Measurements from ENCODE around the gene CCT5. TPM values are rescaled to one million over a fixed set of nuclear protein-coding genes. Genes with fewer than 3 reads are reported as not detected.
A peak's percentile ranks its signal among the peaks of the same experiment; 100 is the strongest.
"Not testable (repeated sequence)": the region's sequence is repeated elsewhere in the genome, so short reads cannot be mapped to it uniquely, and the experiment has no call there.

Gene CCT5
- total RNA-seq, 5 donors from 2014 or later (not counting 1 experiment from before 2014, with no cell fraction given) = 63.3 to 111 (median 105) TPM

DNA sequence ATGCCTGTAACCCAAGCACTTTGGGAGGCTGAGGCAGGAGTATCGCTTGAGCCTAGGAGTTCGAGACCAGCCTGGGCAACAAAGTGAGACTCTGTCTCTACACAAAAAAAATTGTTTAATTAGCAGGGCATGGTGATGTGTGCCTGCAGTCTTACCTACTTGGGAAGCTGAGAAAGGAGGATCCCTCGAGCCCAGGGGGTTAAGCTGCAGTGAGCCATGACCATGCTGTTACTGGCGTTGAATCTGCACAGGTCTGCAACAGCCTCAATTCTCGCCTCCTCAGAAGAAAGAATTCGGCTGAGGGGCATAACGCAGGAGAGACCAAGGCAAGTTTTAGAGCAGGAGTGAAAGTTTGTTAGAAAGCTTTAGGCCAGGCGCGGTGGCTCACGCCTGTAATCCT, 18.0 kb downstream of the CCT5 start:
- no peak overlapping the region for H3K27ac Mint-ChIP-seq
- H3K4me3 ChIP-seq (ENCODE audit: control insufficient read depth in 1 of 2, extremely low read depth in 1 of 2, low read length in 1 of 2) = no peak overlapping the region
- ATAC-seq (replicated peaks in 1 of 4) (no peak), DNase-seq (no peak)
- peaks cover 0 to 10% (median 7%) of the 10 kb centered on the region in 3 donors for H3K4me1 Mint-ChIP-seq
- POLR2A ChIA-PET = interaction anchor here in 1 of 2 donors (0.5 kb wide), 1 partner anchor 133 kb away, joined by 4 read pairs; no protein-coding TSS in a partner anchor
- H3K27me3 Mint-ChIP-seq = peaks cover 0 to 4% of the 10 kb centered on the region in 2 donors
- no peaks in the 10 kb centered on the region for H3K9me3 ChIP-seq
- peaks cover 2 to 32% of the 10 kb centered on the region in 2 donors for H3K36me3 ChIP-seq (ENCODE audit: control insufficient read depth in 2 of 2, extremely low read depth in 1 of 2, insufficient read depth in 1 of 2, low read length in 1 of 2)
- CTCF ChIA-PET = no interaction called here
- H3K27ac ChIP-seq (ENCODE audit: low read length) = no peak overlapping the region
- H3K4me1 ChIP-seq (ENCODE audit: control insufficient read depth in 1 of 2, extremely low read depth in 1 of 2, insufficient read depth in 2 of 2, low read length in 2 of 2) = no peaks in the 10 kb centered on the region
- H3K4me3 Mint-ChIP-seq = no peak overlapping the region
- peaks cover 0 to 4% (median 0%) of the 10 kb centered on the region in 3 donors for H3K9me3 Mint-ChIP-seq
- 90% methylated on average over 7 of the region's 10 CpGs for WGBS (ENCODE audit: insufficient coverage)
- peaks cover 0 to 14% of the 10 kb centered on the region in 2 experiments for H3K27me3 ChIP-seq (replicated peaks in 1 of 2; ENCODE audit: control insufficient read depth in 2 of 2, extremely low read depth in 1 of 2, insufficient read depth in 2 of 2, low read length in 1 of 2)
- peaks cover 25% of the 10 kb centered on the region for H3K36me3 Mint-ChIP-seq

DNA sequence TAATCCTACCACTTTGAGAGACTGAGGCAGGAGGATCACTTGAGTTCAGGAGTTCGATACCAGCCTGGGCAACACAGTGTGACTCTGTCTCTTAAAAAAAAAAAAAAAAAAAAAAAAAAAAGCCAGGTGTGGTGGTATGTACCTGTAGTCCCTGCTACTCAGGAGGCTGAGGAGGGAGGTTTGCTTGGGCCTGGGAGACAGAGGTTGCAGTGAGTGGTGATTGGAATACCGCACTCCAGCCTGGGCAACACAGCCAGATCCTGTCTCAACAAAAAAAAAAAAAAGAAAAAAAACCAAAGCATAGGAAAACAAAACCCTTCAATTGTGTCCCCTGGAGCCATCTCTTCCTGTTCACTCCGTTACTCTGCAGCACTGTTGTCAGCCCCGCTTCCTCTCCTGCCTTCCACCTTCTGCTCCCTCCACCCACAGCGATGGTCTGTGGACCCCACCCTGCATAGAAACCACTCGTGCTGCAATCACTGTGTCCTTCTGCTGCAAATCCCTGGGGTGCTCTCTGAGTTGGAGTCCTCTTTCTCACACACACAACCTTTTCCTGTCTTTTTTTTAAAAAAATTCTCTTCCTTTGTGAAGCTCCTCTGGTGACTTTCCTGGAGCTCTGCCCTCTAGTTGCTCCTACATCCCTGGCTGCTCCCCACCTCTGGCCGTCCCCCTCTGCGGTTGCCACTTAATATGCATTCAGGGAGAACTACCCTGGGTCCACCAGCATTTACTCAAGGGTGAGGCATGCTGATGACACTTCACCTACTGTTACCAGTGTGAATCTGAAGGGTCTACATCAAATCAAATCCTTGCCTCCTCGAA, 22.2 kb downstream of the CCT5 start:
- H3K36me3 Mint-ChIP-seq = no peaks in the 10 kb centered on the region
- peaks cover 0 to 3% of the 10 kb centered on the region in 2 experiments for H3K4me1 ChIP-seq (ENCODE audit: control insufficient read depth in 1 of 2, extremely low read depth in 1 of 2, insufficient read depth in 2 of 2, low read length in 2 of 2)

DNA sequence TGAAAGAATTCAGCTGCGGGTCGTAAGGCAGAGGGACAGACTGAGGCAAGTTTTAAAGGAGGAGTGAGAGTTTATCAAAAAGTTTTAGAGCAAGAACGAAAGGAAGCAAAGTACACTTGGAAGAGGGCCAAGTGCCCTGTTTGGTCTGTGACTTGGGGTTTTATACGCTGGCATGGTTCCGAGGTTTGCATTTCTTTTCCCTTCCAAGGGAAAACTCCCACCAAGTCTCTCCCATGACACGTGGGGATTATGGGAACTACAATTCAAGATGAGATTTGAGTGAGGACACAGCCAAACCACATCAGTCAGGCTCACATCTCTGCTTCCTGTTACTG, 22.8 kb downstream of the CCT5 start:
- H3K27ac Mint-ChIP-seq; H3K4me3 ChIP-seq (ENCODE audit: control insufficient read depth in 1 of 2, extremely low read depth in 1 of 2, low read length in 1 of 2); H3K9me3 ChIP-seq; H3K36me3 Mint-ChIP-seq; H3K27me3 Mint-ChIP-seq; H3K4me3 Mint-ChIP-seq; CTCF ChIA-PET; H3K9me3 Mint-ChIP-seq; ATAC-seq (replicated peaks in 1 of 4); H3K36me3 ChIP-seq (ENCODE audit: control insufficient read depth in 2 of 2, extremely low read depth in 1 of 2, insufficient read depth in 1 of 2, low read length in 1 of 2); POLR2A ChIA-PET; H3K27ac ChIP-seq (ENCODE audit: low read length); DNase-seq; H3K4me1 ChIP-seq (ENCODE audit: control insufficient read depth in 1 of 2, extremely low read depth in 1 of 2, insufficient read depth in 2 of 2, low read length in 2 of 2): not testable (repeated sequence)
- WGBS (ENCODE audit: insufficient coverage) = no CpG with 5 or more reads among the region's 6 CpGs
- H3K4me1 Mint-ChIP-seq = peaks cover 17 to 21% (median 18%) of the 10 kb centered on the region in 3 donors
- peaks cover 0 to 25% of the 10 kb centered on the region in 2 experiments for H3K27me3 ChIP-seq (replicated peaks in 1 of 2; ENCODE audit: control insufficient read depth in 2 of 2, extremely low read depth in 1 of 2, insufficient read depth in 2 of 2, low read length in 1 of 2)

More for the DNA sequence above, 22.2 kb downstream of the CCT5 start:
- 77% methylated on average over 7 of the region's 9 CpGs for WGBS (ENCODE audit: insufficient coverage)
- peaks cover 0 to 4% (median 0%) of the 10 kb centered on the region in 3 donors for H3K9me3 Mint-ChIP-seq
- peaks cover 0 to 25% of the 10 kb centered on the region in 2 experiments for H3K27me3 ChIP-seq (replicated peaks in 1 of 2; ENCODE audit: control insufficient read depth in 2 of 2, extremely low read depth in 1 of 2, insufficient read depth in 2 of 2, low read length in 1 of 2)
- peaks cover 0 to 4% of the 10 kb centered on the region in 2 donors for H3K27me3 Mint-ChIP-seq
- DNase-seq (no peak), ATAC-seq (replicated peaks in 1 of 4) (no peak)
- H3K9me3 ChIP-seq = no peaks in the 10 kb centered on the region
- CTCF ChIA-PET = no interaction called here
- peak overlapping the region in 1 of 2 donors; percentile 63 for H3K27ac Mint-ChIP-seq
- POLR2A ChIA-PET = no interaction called here
- H3K4me3 Mint-ChIP-seq = no peak overlapping the region
- H3K36me3 ChIP-seq (ENCODE audit: control insufficient read depth in 2 of 2, extremely low read depth in 1 of 2, insufficient read depth in 1 of 2, low read length in 1 of 2) = no peaks in the 10 kb centered on the region
- peaks cover 17 to 21% (median 18%) of the 10 kb centered on the region in 3 donors for H3K4me1 Mint-ChIP-seq
- no peak overlapping the region for H3K27ac ChIP-seq (ENCODE audit: low read length)
- no peak overlapping the region for H3K4me3 ChIP-seq (ENCODE audit: control insufficient read depth in 1 of 2, extremely low read depth in 1 of 2, low read length in 1 of 2)

DNA sequence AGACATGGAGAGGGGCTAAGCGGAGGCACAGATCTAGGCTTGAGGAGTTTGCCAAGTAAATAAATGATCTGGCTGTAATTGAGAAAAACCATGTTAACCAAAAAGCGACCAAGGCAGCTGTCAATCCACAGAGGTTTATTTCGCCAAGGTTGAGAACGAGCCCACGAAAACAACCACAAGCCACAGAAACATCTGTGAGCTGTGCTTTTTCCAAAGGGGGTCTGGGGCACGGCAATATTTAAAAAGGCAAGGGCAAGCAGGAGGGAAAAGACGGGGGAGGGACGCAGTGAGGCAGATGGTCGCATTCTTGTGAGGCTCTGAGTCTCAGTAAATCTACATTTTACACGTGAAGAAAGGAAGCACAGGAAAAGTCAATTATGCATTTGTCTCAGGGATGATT, 25.4 kb downstream of the CCT5 start:
- DNase-seq (no peak), ATAC-seq (replicated peaks in 1 of 4) (no peak)
- Mint-ChIP-seq H3K9me3 (peaks cover 0 to 4% (median 0%) of the 10 kb centered on the region in 3 donors), H3K27me3 (peaks cover 0 to 6% of the 10 kb centered on the region in 2 donors), H3K4me1 (peaks cover 17 to 21% (median 18%) of the 10 kb centered on the region in 3 donors), H3K36me3 (no peaks in the 10 kb centered on the region), H3K4me3 (no peak overlapping the region), H3K27ac (no peak overlapping the region)
- no peaks in the 10 kb centered on the region for H3K36me3 ChIP-seq (ENCODE audit: control insufficient read depth in 2 of 2, extremely low read depth in 1 of 2, insufficient read depth in 1 of 2, low read length in 1 of 2)
- WGBS (ENCODE audit: insufficient coverage) = 41% methylated on average over 7 of the region's 10 CpGs
- no peaks in the 10 kb centered on the region for H3K9me3 ChIP-seq
- ChIA-PET CTCF (no interaction called here), POLR2A (interaction anchor here in 1 of 2 donors (0.8 kb wide), 1 partner anchor 145 kb away, joined by 3 read pairs; no protein-coding TSS in a partner anchor)
- H3K27ac ChIP-seq (ENCODE audit: low read length) = no peak overlapping the region
- peaks cover 0 to 3% of the 10 kb centered on the region in 2 experiments for H3K4me1 ChIP-seq (ENCODE audit: control insufficient read depth in 1 of 2, extremely low read depth in 1 of 2, insufficient read depth in 2 of 2, low read length in 2 of 2)
- peaks cover 0 to 20% of the 10 kb centered on the region in 2 experiments for H3K27me3 ChIP-seq (replicated peaks in 1 of 2; ENCODE audit: control insufficient read depth in 2 of 2, extremely low read depth in 1 of 2, insufficient read depth in 2 of 2, low read length in 1 of 2)
- H3K4me3 ChIP-seq (ENCODE audit: control insufficient read depth in 1 of 2, extremely low read depth in 1 of 2, low read length in 1 of 2) = no peak overlapping the region

DNA sequence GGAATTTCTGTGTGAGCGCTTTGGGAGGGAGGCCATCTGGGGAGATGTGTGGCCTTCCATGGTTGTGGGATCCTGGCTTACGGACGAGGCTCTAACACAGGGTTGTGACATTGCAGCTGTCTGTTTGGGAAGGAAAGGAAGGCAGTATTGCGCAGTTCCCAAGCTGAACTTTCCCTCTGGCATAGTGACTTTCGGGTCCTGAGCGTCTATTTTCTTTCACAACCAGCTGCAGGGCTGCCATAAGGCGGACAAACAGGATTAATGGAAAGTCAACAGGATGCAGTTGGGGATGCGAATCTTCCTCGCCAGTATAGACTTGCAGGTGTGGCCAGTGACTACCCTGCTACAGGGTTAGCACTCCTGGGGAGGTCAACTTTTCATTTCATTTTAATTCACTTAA, 25.9 kb downstream of the CCT5 start:
- CTCF ChIA-PET = no interaction called here
- Mint-ChIP-seq H3K4me1 (peaks cover 17 to 21% (median 18%) of the 10 kb centered on the region in 3 donors), H3K27ac (no peak overlapping the region)

DNA sequence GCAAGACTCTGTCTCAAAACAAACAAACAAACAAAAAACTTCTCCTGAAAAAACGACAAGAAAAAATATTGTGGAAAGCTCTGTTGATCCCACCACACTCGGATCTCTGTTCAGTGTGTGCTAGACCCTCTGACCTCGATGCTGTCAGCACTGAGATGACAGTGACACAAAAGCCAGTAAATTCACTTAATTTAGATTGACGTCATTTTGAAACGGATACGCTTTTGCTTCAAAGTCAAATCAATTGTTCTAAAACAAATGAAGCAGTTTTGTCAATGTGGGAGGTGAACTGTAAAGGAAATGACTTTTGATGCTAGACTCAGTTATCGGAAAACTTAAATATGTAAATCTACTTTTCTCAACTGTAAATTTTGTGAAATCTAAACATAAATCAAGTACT, 26.6 kb downstream of the CCT5 start:
- Histone ChIP-seq H3K27ac (ENCODE audit: low read length) (no peak overlapping the region), H3K36me3 (ENCODE audit: control insufficient read depth in 2 of 2, extremely low read depth in 1 of 2, insufficient read depth in 1 of 2, low read length in 1 of 2) (no peaks in the 10 kb centered on the region), H3K27me3 (replicated peaks in 1 of 2; ENCODE audit: control insufficient read depth in 2 of 2, extremely low read depth in 1 of 2, insufficient read depth in 2 of 2, low read length in 1 of 2) (peaks cover 0 to 16% of the 10 kb centered on the region in 2 experiments), H3K4me1 (ENCODE audit: control insufficient read depth in 1 of 2, extremely low read depth in 1 of 2, insufficient read depth in 2 of 2, low read length in 2 of 2) (peaks cover 0 to 3% of the 10 kb centered on the region in 2 experiments), H3K4me3 (ENCODE audit: control insufficient read depth in 1 of 2, extremely low read depth in 1 of 2, low read length in 1 of 2) (no peak overlapping the region), H3K9me3 (no peaks in the 10 kb centered on the region)
- CTCF ChIA-PET = no interaction called here
- WGBS (ENCODE audit: insufficient coverage) = 63% methylated on average over 4 of the region's 7 CpGs
- Mint-ChIP-seq H3K36me3 (no peaks in the 10 kb centered on the region), H3K27ac (no peak overlapping the region), H3K4me3 (no peak overlapping the region), H3K4me1 (peaks cover 17 to 21% (median 18%) of the 10 kb centered on the region in 3 donors), H3K9me3 (peaks cover 0 to 4% (median 0%) of the 10 kb centered on the region in 3 donors), H3K27me3 (peaks cover 0 to 6% of the 10 kb centered on the region in 2 donors)
- DNase-seq = no peak
- POLR2A ChIA-PET = no interaction called here
- ATAC-seq (replicated peaks in 1 of 4) = no peak

More for the DNA sequence above, 25.9 kb downstream of the CCT5 start:
- POLR2A ChIA-PET = interaction anchor here in 1 of 2 donors (0.8 kb wide), 1 partner anchor 144 kb away, joined by 3 read pairs; no protein-coding TSS in a partner anchor
- 90% methylated on average over 9 of the region's 9 CpGs for WGBS (ENCODE audit: insufficient coverage)
- Mint-ChIP-seq H3K36me3 (no peaks in the 10 kb centered on the region), H3K4me3 (no peak overlapping the region), H3K9me3 (peaks cover 0 to 4% (median 0%) of the 10 kb centered on the region in 3 donors), H3K27me3 (peaks cover 0 to 6% of the 10 kb centered on the region in 2 donors)
- ATAC-seq (replicated peaks in 1 of 4) (no peak), DNase-seq (no peak)
- Histone ChIP-seq H3K9me3 (no peaks in the 10 kb centered on the region), H3K27me3 (replicated peaks in 1 of 2; ENCODE audit: control insufficient read depth in 2 of 2, extremely low read depth in 1 of 2, insufficient read depth in 2 of 2, low read length in 1 of 2) (peaks cover 0 to 20% of the 10 kb centered on the region in 2 experiments), H3K4me1 (ENCODE audit: control insufficient read depth in 1 of 2, extremely low read depth in 1 of 2, insufficient read depth in 2 of 2, low read length in 2 of 2) (peaks cover 0 to 3% of the 10 kb centered on the region in 2 experiments), H3K36me3 (ENCODE audit: control insufficient read depth in 2 of 2, extremely low read depth in 1 of 2, insufficient read depth in 1 of 2, low read length in 1 of 2) (no peaks in the 10 kb centered on the region), H3K27ac (ENCODE audit: low read length) (no peak overlapping the region), H3K4me3 (ENCODE audit: control insufficient read depth in 1 of 2, extremely low read depth in 1 of 2, low read length in 1 of 2) (no peak overlapping the region)

Measured in T-cell (primary cell).